ENCODE results near the gene AZIN2.

The AZIN2 gene

GRCh38 chr1:33047839-33048305 lies 33.1 kb upstream of the AZIN2 start:
- peak; percentile 52 for ATAC-seq (ENCODE audit: low read depth)
- H3K27ac ChIP-seq (ENCODE audit: poor library complexity, severe bottlenecking), result peak overlapping the region; percentile 57
- TF ChIP-seq CTCF (IDR thresholded peaks at IDR 0.05; ENCODE audit: poor library complexity, severe bottlenecking), result no peak

GRCh38 chr1:33048426-33048825 lies 32.5 kb upstream of the AZIN2 start:
- Histone ChIP-seq H3K27ac (ENCODE audit: poor library complexity, severe bottlenecking) (peak overlapping the region; percentile 57), H3K4me3 (ENCODE audit: severe bottlenecking) (no peak overlapping the region), H3K4me1 (ENCODE audit: insufficient read depth, poor library complexity, severe bottlenecking) (peaks cover 26% of the 10 kb centered on the region), H3K9me3 (ENCODE audit: severe bottlenecking) (no peaks in the 10 kb centered on the region), H3K36me3 (ENCODE audit: low read depth) (no peaks in the 10 kb centered on the region), H3K27me3 (ENCODE audit: insufficient read depth, poor library complexity, severe bottlenecking) (no peaks in the 10 kb centered on the region)
- DNase-seq (ENCODE audit: low spot score) (no peak), ATAC-seq (ENCODE audit: low read depth) (no peak)
- no peak for TF ChIP-seq CTCF (IDR thresholded peaks at IDR 0.05; ENCODE audit: poor library complexity, severe bottlenecking)

More at GRCh38 chr1:33047839-33048305, 33.1 kb upstream of the AZIN2 start:
- H3K36me3 ChIP-seq (ENCODE audit: low read depth), result no peaks in the 10 kb centered on the region
- H3K4me3 ChIP-seq (ENCODE audit: severe bottlenecking), result no peak overlapping the region
- H3K9me3 ChIP-seq (ENCODE audit: severe bottlenecking), result no peaks in the 10 kb centered on the region
- peaks cover 26% of the 10 kb centered on the region for H3K4me1 ChIP-seq (ENCODE audit: insufficient read depth, poor library complexity, severe bottlenecking)
- H3K27me3 ChIP-seq (ENCODE audit: insufficient read depth, poor library complexity, severe bottlenecking), result no peaks in the 10 kb centered on the region
- DNase-seq (ENCODE audit: low spot score), result no peak

GRCh38 chr1:33049371-33049770 lies 31.6 kb upstream of the AZIN2 start:
- Histone ChIP-seq H3K27me3 (ENCODE audit: insufficient read depth, poor library complexity, severe bottlenecking) (no peaks in the 10 kb centered on the region), H3K27ac (ENCODE audit: poor library complexity, severe bottlenecking) (peak overlapping the region; percentile 68), H3K4me1 (ENCODE audit: insufficient read depth, poor library complexity, severe bottlenecking) (peaks cover 26% of the 10 kb centered on the region), H3K4me3 (ENCODE audit: severe bottlenecking) (no peak overlapping the region), H3K36me3 (ENCODE audit: low read depth) (no peaks in the 10 kb centered on the region), H3K9me3 (ENCODE audit: severe bottlenecking) (no peaks in the 10 kb centered on the region)
- DNase-seq (ENCODE audit: low spot score) (no peak), ATAC-seq (ENCODE audit: low read depth) (no peak)
- no peak for TF ChIP-seq CTCF (IDR thresholded peaks at IDR 0.05; ENCODE audit: poor library complexity, severe bottlenecking)

- Histone ChIP-seq H3K4me1 (ENCODE audit: insufficient read depth, poor library complexity, severe bottlenecking) (peaks cover 26% of the 10 kb centered on the region), H3K36me3 (ENCODE audit: low read depth) (no peaks in the 10 kb centered on the region), H3K27ac (ENCODE audit: poor library complexity, severe bottlenecking) (peak overlapping the region; percentile 68), H3K4me3 (ENCODE audit: severe bottlenecking) (no peak overlapping the region), H3K9me3 (ENCODE audit: severe bottlenecking) (no peaks in the 10 kb centered on the region), H3K27me3 (ENCODE audit: insufficient read depth, poor library complexity, severe bottlenecking) (no peaks in the 10 kb centered on the region)
- DNase-seq (ENCODE audit: low spot score) (peak; percentile 72), ATAC-seq (ENCODE audit: low read depth) (peak; percentile 93)
- peak; percentile 12 for TF ChIP-seq CTCF (IDR thresholded peaks at IDR 0.05; ENCODE audit: poor library complexity, severe bottlenecking)
Observed at GRCh38 chr1:33050221-33051076, 30.5 kb upstream of the AZIN2 start.

Measured in RWPE2 (cell line).